ENCODE measurements around the gene CERK.
A peak's percentile ranks its signal among the peaks of the same experiment; 100 is the strongest.

Gene CERK

DNA sequence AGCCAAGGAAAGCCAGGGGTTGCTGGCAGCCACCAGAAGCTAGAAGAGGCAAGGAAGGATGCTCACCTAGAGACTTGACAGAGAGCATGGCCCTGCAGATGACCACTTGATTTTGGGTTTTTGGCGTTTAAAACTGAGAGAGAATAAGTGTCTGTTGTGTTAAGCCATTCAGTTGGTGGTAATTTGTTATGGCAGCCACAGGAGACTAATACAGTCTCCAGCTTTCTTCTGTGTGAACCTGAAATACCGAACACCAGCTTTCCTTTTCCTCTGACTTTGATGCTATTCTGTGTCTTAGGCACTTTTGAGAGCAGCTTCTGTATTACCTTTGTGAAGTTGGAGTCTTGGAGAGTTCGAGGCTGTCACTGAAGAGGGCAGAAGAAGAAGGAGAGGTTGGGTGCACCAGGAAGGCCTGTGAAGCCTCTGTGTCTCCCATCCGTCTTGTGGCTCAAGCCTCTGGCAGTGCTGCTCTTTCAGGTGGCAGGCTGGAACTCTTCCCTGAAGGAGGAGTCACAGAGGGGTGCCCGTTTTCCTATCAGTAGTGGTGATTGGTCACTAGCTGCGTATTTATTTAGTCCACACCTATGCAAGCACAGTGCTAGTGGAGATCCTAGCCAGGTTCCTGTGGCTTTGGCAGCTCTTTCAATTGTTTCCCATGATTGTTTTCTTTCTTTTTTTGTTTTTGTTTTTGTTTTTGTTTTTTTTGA lies 26.9 kb upstream of the CERK start:
- DNase-seq (ENCODE audit: low spot score) = no peak

DNA sequence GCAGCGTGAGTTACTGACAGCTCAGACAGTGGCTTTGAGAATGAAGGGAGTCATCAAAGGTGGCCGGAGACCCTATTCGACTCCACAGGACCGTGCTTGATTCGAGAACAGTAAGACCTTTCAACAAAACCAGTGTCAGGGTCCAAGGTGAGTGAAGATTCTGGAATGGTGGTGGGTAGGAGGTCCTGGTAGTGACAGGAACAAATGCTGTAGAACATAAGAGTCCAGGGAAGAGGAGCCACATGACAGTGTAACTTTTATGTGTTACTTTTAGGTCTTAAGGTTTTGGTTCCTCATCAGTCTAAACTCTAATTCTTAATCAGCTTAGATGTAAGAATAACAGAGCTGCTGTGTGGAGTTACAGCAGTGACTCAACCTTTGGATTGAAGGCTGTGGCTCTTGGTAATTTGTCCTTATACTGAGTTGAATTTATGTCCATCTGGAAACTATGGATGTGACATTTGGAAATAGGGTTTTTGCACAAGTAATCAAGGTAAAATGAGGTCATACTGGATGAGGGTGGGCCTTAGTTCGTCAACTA lies 26.2 kb upstream of the CERK start:
- DNase-seq (ENCODE audit: low spot score) = no peak

DNA sequence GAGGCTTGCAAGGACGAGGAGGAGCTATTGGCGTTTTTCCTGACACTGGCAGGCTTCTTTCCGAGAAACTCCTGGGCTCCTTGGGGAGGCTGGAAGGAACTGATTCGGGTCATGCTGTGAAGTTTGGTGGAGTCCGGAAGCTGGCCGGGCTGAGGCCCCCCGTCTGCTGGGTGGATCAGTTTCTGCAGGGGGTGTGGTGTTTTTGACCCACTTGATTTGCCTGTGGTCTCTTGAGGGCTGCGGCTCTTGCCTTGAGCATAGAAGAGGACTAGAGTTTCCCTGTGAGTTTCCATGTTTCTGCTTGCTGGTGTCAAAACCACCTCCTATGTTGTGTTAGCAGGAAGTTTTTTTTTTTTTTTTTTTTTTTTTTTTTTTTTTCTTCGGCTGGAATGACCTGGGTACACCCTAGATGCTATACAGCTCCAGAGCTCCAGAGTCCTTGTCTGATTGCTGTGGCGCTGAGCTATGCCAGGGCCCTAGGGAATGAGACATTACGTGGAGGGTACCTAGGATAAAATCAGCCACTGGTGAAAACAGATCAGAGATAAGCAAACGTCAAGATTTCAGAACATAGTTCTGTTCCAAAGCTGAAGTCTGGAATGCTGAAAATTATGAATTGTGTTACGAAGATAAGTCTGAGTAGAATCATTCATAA lies 25.1 kb upstream of the CERK start:
- peak; percentile 24 for DNase-seq (ENCODE audit: low spot score)

DNA sequence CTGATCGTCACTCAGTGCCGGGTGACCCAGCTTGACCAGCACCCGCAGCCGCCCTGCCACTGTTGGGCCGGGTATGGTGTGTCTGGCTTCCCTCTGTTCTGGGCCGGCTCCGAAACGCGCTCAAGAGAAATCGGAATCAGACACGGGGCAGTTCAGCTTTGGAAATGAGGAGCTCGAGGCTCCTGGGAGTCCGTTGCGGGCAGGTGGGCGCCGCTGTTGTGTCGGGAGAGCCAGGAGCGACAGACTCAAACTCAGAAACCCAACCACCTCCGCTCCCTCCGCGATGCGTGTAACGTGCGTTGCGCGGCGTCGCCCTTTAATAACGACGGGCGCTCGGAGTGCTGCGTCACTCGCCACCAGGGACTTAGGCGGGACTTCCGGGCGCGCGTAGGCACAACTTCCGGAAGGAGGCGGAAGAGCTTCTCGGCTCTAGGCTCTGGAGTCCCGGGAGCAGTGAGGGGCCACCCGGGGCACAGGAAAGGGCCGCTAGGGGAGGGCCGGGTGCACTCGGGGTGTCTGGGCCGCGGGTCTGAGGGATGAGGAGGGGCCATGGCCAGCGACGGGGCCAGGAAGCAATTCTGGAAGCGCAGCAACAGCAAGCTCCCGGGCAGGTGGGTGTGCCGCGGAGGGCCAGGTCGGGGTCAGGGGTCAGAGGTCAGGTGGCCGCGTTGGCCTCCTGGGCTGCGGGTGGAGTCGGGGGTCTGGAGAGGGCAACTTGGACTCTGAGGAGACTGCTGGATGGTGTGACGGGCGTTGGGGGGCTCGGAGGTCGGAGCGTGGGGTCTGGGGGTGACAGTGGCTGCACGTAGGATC lies 24.4 kb upstream of the CERK start, which contains the start of gene TBC1D22A:
TSS of gene TBC1D22A (plus strand) at position 413 of the 813 bp plus-strand sequence. CDS start at position 550, 137 bp downstream.
- DNase-seq (ENCODE audit: low spot score) = peak; percentile 95

DNA sequence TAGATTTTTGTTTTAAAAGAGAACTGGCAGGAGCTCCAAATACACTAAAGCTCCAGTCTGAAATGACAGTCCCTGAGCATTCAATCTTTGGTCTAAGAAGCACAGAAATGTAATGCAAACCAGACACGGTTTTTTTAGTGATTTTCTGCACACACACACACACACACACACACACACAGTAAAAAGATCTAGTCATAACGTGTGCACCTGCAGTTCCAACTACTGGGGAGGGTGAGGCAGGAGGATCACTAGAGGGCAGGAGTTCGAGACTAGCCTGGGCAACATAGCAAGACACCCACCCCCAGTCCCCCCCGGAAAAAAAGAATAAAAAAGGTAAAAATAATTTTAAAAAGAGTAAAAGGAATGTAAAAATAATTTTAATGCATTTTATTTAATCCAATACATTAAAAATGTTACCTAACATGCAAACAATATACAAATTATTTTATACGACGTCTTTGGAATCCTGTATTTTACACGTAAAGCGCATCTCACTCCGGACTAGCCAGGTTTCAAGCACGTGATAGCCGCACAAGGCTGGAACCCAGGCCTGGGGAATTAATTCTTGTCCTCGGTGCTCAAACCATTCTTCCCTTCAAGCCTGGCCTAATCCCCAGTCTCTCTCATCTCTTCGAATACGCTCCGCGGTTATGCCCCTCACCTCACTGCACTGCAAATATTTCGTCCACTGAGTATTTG lies 23.6 kb upstream of the CERK start:
- DNase-seq (ENCODE audit: low spot score) = no peak

DNA sequence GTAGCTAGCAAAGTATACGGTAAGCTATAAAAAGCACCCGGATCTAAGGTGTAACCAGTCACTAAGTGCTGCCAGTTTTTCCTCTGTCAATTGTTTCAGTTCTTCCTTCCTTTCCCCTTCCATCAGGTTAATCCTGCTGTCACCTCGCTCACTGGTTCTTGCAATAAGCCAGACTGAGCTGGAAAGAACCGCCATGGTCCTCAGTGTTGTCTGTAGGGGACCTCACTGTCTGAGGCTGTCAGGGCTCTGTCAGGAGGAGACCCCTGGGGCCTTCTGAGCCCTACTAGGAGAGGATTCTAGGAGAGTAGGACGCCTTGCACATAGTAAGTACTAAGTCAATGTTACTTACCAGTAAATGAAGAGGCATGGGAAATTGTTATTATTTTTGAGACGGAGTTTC lies 23.0 kb upstream of the CERK start:
- DNase-seq (ENCODE audit: low spot score) = no peak

DNA sequence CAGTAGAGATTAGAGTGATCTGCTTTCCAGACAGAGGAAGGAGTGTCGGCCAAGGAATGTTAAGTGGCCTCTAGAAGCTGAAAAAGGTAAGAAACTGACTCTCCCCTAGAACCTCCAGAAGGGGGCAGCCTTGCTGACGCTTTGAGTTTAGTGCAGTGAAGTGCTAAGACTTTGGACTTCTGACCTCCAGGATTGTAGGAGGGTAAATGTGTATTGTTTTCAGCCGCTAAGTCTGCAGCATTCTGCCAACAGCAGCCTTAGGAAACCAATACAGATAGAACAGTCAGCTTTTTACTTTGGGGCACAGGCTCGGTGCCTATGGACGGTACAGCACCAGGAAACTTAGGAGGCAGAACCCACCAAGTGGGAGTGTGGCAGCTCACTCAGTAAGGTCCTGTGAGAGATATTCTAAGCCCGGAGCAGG lies 20.8 kb upstream of the CERK start:
- DNase-seq (ENCODE audit: low spot score) = peak; percentile 66

DNA sequence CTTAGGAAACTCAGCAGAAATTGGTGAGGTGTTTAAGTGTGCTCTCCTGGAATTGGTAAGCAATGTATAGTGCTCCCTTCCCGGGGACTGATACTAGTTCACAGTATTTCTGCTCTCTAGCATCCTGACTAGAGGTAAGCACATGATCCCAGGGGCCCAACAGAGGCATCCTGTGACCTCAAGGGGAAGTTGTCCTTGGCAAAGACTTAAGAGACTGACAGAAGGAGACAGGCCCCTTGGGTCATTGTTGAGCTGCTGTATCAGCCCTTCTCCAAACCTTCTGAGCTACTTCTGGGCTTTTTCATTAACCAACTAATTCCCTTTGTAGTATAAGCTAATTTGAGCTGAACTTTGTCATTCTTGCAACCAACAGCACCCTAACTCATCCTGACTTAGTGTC lies 20.1 kb upstream of the CERK start:
- DNase-seq (ENCODE audit: low spot score) = no peak

DNA sequence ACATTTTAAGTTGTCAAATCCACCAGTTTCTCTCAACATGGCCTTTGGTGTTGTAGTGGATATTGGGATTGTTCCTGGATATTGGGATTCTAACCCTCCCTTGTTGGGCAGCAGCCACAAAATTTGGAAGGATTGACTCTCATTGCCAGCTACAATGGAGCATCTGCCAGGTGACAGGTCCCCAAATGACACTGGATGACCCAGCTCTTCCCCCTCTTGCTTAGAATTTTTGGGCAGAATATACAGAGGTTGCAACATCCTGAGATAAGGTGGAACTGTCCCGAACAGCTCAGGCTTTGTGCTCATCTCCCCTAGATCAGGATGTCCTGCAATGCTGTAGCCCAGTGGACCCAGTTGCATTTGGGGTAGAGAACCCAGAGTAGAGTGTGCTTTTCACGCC lies 19.1 kb upstream of the CERK start:
- no peak for DNase-seq (ENCODE audit: low spot score)

DNA sequence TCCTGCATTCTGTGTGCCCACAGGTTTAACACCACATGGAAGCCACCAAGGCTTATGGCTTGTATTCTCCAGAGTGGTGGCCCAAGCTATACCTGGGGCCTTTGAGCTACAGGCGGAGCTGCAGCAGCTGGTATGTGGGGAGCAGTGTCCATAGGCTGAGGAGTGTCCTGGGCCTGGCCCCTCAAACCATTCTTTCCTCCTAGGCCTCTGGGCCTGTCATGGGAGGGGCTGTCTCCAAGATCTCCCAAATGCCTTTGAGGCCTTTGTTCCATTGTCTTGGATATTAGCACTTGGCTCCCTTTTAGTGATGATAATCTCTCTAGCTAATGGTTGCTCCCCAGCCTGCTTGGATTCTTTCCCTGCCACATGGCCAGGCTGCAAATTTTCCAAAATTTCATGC lies 18.0 kb upstream of the CERK start:
- no peak for DNase-seq (ENCODE audit: low spot score)

DNA sequence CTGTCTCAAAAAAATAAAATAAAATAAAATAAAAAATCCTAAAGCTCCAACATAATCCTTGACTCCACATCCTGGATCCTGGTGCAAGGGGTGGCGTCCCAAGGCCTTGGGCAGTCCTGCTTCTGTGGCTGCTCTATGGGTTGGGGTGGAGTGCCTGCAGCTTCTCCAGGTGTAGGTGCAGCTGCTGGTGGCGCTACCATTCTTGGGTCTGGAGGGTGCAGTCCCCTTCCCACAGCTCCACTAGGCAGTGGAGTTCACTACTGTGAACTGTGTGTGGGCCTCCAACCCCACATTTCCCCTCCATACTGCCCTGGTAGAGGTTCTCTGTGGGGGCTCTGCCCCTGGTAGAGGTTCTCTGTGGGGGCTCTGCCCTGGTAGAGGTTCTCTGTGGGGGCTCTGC lies 17.5 kb upstream of the CERK start:
- no peak for DNase-seq (ENCODE audit: low spot score)

DNA sequence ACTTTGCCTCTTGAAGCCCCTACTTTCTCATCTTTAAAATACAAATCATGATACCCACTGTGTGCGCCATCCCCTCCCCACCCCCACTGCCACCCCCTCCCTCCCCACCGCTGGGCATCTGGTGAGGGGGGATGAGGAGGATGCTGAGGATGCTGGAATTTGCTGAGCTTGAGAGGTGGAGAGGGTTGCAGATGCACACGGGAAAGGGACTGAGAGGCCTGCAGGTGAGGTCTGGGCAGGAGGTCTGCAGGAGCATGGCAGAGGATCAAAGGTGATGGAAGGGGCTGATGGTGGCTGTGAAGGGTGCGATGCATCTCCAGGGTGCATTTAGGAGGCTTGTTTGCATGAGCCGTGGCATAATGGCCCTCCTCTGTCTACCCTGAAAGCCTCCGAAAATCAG lies 16.8 kb upstream of the CERK start:
- DNase-seq (ENCODE audit: low spot score) = no peak

DNA sequence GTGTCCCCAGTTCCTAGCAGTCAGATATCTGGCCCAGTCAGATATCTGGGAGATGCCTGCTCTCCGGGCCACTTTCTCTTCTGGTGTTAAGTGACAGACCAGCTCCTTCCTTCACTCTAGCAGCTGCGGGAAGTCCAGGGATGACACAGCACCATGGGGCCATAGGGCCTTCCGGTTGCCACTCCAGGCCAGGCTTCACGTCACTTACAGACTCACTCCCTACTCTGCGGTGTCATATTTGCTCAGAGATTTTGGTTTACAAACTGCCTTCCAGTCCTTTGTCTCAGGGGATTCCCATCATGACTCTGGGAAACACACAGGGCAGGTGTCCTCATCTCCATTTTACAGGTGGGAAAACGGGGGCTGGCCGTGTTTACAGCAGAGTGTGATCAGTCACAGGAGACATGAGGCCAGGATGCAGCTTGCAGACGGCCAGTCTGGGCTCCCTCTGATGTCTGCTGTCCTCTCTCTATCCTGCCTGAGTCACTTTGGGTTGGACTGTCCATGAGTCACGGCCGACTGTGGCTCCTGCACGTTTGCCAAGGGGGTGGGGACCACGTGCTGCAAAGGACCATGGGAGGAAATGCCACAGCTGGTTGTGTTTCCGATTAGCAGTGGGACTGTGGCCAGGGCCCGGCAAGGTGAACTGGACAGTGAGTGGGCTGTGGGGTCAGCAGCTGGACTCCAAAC lies 16.2 kb upstream of the CERK start:
- peak; percentile 57 for DNase-seq (ENCODE audit: low spot score)

DNA sequence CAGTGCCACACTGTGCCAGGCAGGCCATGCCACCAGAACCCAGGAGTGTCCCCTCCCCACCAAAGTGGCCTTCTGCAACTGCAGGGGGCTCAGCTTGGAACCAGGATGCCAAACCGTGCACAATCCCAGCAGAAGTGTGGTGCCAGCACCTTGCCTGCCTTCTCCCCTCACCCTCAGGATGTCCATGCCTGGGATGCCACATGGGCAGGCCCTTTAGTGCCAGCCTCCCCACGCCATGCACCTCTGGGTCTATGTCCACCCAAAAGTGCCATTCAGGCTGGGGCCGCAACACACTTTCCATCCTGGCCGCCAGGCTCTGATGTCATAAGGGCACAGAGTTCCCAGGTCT lies 15.7 kb upstream of the CERK start:
- no peak for DNase-seq (ENCODE audit: low spot score)

DNA sequence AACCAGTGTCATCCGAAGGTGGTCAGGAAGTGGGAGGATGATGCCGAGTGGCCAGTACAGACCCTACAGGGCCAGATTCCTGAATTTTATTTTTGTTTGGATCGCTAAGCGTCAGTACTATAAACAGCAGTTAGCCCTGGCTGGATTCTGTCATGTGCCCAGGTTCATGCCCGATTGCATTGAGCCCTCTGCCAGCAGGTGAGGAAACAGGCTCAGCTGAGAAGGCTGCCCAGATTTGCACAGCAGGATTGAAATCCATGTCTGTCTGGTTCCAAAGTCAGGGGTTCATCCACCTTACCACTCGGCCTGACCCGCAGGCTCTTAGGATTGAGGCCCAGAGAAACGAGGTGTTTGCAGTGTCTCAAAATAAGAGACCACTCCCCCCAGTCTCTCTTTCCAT lies 15.3 kb upstream of the CERK start:
- DNase-seq (ENCODE audit: low spot score) = no peak

DNA sequence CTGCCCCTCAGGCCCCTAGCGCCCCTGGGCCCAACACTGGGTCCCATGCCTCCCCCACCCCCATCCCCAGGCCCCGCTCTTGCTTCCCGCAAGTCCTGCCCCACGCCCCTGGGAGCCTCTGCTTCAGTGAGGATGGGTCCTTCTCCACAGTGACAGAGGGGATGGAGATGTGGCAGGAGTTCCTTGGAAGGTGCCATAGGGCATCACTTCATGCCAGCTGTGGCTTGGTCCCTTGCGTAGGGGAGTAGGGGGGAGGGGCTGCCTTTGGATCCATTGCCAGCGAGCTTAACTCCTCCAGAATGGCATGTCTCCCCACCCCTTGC lies 14.9 kb upstream of the CERK start:
- no peak for DNase-seq (ENCODE audit: low spot score)

DNA sequence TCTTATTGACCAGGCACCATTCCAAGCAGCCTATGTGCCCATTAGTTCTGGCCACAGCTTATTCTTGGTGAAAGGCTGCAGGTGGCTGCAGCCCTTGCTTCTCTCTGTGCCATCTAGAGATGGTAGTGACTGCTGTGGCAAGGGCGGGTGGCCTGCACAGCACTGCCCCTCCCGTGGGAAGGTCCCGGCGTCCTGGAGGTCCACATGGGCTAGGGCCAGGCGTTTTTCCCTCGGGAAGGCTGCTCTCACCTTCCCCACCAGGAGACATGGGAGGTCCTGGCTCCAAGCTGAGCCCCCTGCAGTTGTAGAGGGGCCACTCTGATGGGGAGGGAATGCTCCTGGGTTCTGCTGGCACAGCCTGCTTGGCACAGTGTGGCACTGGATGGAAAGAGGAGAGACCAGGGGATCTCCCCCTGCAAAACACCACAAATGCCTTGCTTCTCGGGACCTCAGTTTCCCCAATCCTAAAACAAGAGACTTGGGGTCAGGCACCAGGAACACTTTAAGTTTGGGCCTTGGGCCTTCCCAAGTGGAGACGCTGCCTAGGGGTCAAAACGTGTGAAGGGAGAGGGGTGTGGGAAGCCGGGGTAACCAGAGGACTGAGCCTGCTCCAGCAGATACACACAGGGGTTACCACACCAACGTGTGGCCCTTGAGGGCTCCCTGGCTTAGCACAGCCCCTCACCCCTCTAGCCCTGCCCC lies 14.4 kb upstream of the CERK start:
- no peak for DNase-seq (ENCODE audit: low spot score)

DNA sequence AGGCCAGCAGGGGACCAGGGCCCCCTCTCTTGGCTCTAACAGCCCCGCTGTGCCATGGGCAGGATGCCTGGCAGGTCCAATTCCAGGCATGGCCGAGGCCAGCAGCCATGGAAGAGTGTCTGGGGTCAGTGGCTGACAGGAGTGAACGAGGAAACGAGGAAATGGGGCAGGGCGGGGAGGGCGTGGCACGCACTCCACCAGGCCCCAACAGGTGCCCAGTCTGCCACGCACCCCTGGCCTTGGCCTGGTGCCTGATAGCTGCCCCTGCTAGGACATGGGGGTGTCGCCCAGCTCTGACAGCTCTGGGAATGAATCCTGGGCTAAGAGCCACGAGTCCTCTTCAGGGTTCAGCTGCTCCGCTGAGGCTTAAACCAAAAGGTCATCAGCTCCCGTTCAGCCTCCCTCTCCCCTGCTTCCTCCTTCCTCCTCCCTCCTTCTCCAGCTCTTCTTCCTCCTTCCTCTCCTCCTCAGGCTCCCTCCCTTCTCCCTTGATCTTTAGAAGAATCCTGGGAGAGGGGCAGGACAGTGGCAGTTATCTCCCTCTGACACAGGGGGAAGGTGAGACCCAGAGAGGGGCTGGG lies 12.9 kb upstream of the CERK start:
- no peak for DNase-seq (ENCODE audit: low spot score)

DNA sequence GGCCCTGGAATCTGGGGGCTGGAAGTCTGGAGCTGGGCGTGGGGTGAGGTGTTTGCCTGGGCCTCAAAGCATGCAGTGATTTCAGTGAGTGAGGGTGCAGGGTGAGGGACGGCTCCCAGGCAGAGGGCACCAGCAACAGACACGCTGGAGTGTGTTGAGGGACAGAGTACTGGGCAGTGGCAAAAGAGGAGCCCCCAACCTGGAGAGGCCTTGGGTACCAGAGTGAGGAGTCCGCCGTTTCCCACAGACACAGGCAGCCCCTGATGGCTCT lies 12.4 kb upstream of the CERK start:
- no peak for DNase-seq (ENCODE audit: low spot score)

DNA sequence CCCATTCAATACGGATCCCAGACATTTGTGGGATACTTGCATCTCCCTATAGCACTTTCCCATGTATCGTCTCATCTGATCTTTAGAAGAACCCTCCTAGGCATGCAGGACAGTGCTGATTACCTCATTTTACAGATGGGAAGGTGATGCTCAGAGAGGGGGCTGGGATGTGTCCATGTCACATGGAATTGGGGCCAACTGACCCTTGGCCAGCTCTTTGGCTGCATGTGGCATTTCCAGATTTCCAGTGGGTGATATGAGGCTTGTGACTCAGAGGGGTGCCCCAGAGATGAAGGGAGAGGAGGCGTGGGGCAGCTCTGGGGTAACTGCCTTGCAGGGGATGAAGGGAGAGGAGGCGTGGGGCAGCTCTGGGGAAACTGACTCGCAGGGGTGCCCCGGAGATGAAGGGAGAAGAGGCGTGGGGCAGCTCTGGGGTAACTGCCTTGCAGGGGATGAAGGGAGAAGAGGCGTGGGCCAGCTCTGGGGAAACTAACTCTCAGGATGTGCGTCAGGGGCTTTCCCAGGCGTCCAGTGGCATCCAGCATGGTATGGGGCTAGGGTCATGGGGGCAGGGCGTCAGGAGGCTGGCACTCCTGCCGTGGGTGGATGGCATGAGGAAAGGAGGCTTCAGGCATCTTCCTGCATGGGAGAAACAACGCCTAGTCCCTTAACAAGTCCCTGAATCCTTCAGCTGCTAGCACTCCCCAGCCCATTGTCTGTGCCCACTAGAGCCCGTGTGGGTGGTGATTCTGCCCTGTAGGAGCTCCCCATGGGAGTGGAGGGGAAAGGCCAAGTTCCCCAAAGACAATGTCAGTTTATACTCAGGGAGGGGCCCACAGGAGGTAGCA lies 11.9 kb upstream of the CERK start:
- DNase-seq (ENCODE audit: low spot score) = no peak
